Neuronal stem cell (in vitro differentiated cells): ENCODE measurements around the gene DNAJC25.
A peak's percentile ranks its signal among the peaks of the same experiment; 100 is the strongest.

Experiments used
- DNase-seq: peaks from one replicate; pipeline ENCODE4 v3.0.0-alpha.2; 2013; ENCODE audit warnings: low spot score
- H2AFZ ChIP-seq: one replicate; pipeline ENCODE4 v1.6.1; 2013; ENCODE audit warnings: mild to moderate bottlenecking, low read length, inconsistent platforms
- H2AK5ac ChIP-seq: 2 replicates; pipeline ENCODE4 v1.6.1; 2013; ENCODE audit warnings: low read depth, mild to moderate bottlenecking, inconsistent platforms, low read length, moderate library complexity, mixed read lengths
- H2BK120ac ChIP-seq: 2 replicates; pipeline ENCODE4 v1.6.1; 2013; ENCODE audit warnings: low read depth, mild to moderate bottlenecking, inconsistent platforms, low read length, moderate library complexity, mixed read lengths
- H2BK12ac ChIP-seq: one replicate; pipeline ENCODE4 v1.6.1; 2013; ENCODE audit warnings: low read length, inconsistent platforms
- H2BK15ac ChIP-seq: 2 replicates; pipeline ENCODE4 v1.6.1; 2013; ENCODE audit warnings: mild to moderate bottlenecking, low read length, inconsistent platforms, mixed read lengths
- H2BK5ac ChIP-seq: one replicate; pipeline ENCODE4 v1.6.1; 2013; ENCODE audit warnings: inconsistent platforms, mild to moderate bottlenecking, low read length, moderate library complexity
- H3K14ac ChIP-seq: one replicate; pipeline ENCODE4 v1.6.1; 2013; ENCODE audit warnings: low read length, inconsistent platforms
- H3K18ac ChIP-seq: 2 replicates; pipeline ENCODE4 v1.6.1; 2013; ENCODE audit warnings: low read length, inconsistent platforms
- H3K23ac ChIP-seq: 2 replicates; pipeline ENCODE4 v1.6.1; 2013; ENCODE audit warnings: low read depth, mild to moderate bottlenecking, mixed read lengths, low read length, inconsistent platforms; ENCODE audit not compliant: poor library complexity
- H3K27ac ChIP-seq: replicated peaks from 3 replicates; pipeline ENCODE4 v1.5.1; 2013; ENCODE audit warnings: low read length, inconsistent platforms
- H3K27me3 ChIP-seq, 3 experiments: 2 replicates each; pipeline ENCODE4 v1.6.1; 2013; ENCODE audit warnings: low read length in 3 of 3, mild to moderate bottlenecking in 2 of 3, inconsistent platforms in 1 of 3, low read depth in 1 of 3, mixed read lengths in 1 of 3, moderate library complexity in 1 of 3; ENCODE audit not compliant: control insufficient read depth in 3 of 3, insufficient read depth in 3 of 3
- H3K36me3 ChIP-seq, 2 donors: replicated peaks in 1 of 2; 2 replicates each; pipeline ENCODE4 v1.6.1; 2013; ENCODE audit warnings: low read length in 2 of 2; ENCODE audit not compliant: control insufficient read depth in 2 of 2, insufficient read depth in 2 of 2
- H3K4ac ChIP-seq: 2 replicates; pipeline ENCODE4 v1.6.1; 2013; ENCODE audit warnings: inconsistent platforms, mild to moderate bottlenecking, low read length, moderate library complexity
- H3K4me1 ChIP-seq, 2 donors: 1 replicate in 1 of 2; 2 replicates in 1 of 2; pipeline ENCODE4 v1.6.1; 2013; ENCODE audit warnings: low read length in 2 of 2, low read depth in 1 of 2; ENCODE audit not compliant: control insufficient read depth in 2 of 2, insufficient read depth in 1 of 2
- H3K4me2 ChIP-seq: one replicate; pipeline ENCODE4 v1.6.1; 2013; ENCODE audit warnings: mild to moderate bottlenecking, low read length, inconsistent platforms; ENCODE audit not compliant: insufficient read depth, poor library complexity, severe bottlenecking
- H3K4me3 ChIP-seq, 2 donors: 2 replicates each; pipeline ENCODE4 v1.5.1; 2013; ENCODE audit warnings: low read length in 2 of 2, mild to moderate bottlenecking in 2 of 2, inconsistent platforms in 1 of 2, moderate library complexity in 1 of 2
- H3K79me1 ChIP-seq: one replicate; pipeline ENCODE4 v1.6.1; 2013; ENCODE audit warnings: low read depth, mild to moderate bottlenecking, inconsistent platforms, low read length, moderate library complexity
- H3K9ac ChIP-seq: one replicate; pipeline ENCODE4 v1.6.1; 2013; ENCODE audit warnings: mild to moderate bottlenecking, low read depth, low read length, inconsistent platforms; ENCODE audit not compliant: poor library complexity
- H3K9me3 ChIP-seq, 2 donors: replicated peaks in 1 of 2; 2 replicates each; pipeline versions ENCODE3 to v1.6.1; 2013; ENCODE audit warnings: low read length in 2 of 2, mild to moderate bottlenecking in 2 of 2, inconsistent platforms in 1 of 2, low read depth in 1 of 2, mixed read lengths in 1 of 2, moderate library complexity in 1 of 2; ENCODE audit not compliant: control insufficient read depth in 2 of 2, insufficient read depth in 1 of 2
- H4K8ac ChIP-seq: one replicate; pipeline ENCODE4 v1.6.1; 2013; ENCODE audit warnings: low read depth, mild to moderate bottlenecking, inconsistent platforms, low read length, moderate library complexity
- H4K91ac ChIP-seq: one replicate; pipeline ENCODE4 v1.6.1; 2013; ENCODE audit warnings: low read length, low read depth, mild to moderate bottlenecking, inconsistent platforms; ENCODE audit not compliant: poor library complexity
- WGBS, 2 donors: extraction: QIAGEN DNeasy Blood & Tissue Kit; methylation state at CpG; one replicate each; pipeline ENCODE4 v1.1.7; 2013; ENCODE audit warnings: missing lambda C conversion rate in 2 of 2, mixed read lengths in 1 of 2; ENCODE audit not compliant: insufficient read length in 2 of 2, insufficient replicate concordance in 1 of 2; ENCODE audit errors: extremely low coverage in 2 of 2; 5-methylcytosine and 5-hydroxymethylcytosine counted together

Gene DNAJC25

DNA sequence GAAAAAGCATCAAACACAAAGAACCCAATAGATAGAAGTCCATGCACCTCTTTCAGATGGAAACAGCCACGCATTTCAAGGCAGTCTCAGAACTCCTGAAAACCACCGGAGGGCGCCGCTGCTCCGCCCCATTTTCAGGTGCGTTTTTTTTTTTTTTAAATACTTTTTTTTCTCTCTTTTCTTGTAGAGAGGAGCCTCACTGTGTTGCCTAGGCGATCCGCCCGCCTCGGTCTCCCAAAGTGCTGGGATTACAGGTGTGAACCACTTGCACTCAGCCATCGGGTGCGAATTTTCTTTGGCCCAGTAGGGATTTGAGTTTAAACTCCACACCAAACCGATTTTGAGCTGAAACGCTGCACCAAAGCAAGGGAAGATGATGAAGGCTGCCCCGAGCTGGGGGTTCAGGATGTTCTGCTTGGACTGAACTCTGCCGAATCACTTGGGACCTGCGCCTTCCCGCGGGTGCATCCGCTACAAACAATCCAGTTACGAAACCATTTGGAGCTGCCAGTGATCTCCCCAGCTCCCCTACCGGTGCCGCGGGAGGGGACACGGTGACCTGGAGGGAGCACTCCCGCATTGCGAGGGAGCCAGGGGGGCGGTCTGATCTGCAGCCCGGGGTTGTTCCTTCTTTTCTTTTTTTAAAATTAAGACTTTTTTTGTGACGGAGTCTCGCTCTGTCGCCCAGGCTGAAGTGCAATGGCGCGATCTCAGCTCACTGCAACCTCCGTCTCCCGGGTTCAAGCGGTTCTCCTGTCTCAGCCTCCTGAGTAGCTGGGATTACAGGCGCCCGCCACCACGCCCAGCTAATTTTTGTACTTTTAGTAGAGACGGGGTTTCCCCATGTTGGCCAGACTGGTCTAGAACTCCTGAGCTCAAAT, 33.0 kb upstream of the DNAJC25 start:
- WGBS, 2 donors, result no CpG with 5 or more reads among the region's 41 CpGs
- Histone ChIP-seq H3K36me3 (peaks cover 14 to 15% of the 10 kb centered on the region in 2 donors), H2BK120ac (no peak overlapping the region), H2BK15ac (no peak overlapping the region), H4K8ac (no peak overlapping the region), H2BK5ac (no peak overlapping the region), H2AK5ac (no peak overlapping the region), H3K4me2 (peak overlapping the region; percentile 89), H3K4me3 (peak overlapping the region; percentile 61 to 87), H3K79me1 (no peaks in the 10 kb centered on the region), H3K27me3 (peaks cover 0 to 6% (median 0%) of the 10 kb centered on the region in 3 experiments), H3K18ac (peak overlapping the region; percentile 96), H3K14ac (no peak overlapping the region), H2AFZ (peak overlapping the region; percentile 87), H3K9ac (peak overlapping the region; percentile 52), H3K9me3 (no peaks in the 10 kb centered on the region), H3K4ac (no peak overlapping the region), H3K27ac (no peak overlapping the region), H2BK12ac (no peak overlapping the region), H3K23ac (no peak overlapping the region), H3K4me1 (peaks cover 0 to 5% of the 10 kb centered on the region in 2 donors), H4K91ac (no peak overlapping the region)
- peak; percentile 49 for DNase-seq

DNA sequence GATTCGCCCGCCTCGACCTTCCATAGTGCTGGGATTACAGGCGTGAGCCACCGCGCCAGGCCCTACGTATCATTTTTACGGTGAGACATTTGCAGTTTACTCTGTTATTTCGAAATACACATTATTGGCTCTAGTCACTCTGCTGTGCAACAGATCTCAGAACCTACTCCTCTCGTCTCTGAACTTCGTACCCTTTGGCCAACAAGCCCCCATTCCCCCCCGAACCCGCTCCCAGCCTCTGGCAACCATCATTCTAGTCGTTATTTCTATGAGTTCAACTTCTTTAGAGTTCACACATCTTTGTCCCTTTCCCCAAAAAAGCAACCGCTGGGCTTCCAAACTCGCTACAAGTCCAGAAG, 32.4 kb upstream of the DNAJC25 start:
- Histone ChIP-seq H2AFZ (peak overlapping the region; percentile 87), H3K14ac (no peak overlapping the region), H2BK15ac (no peak overlapping the region), H2BK12ac (no peak overlapping the region), H3K79me1 (no peaks in the 10 kb centered on the region), H3K23ac (no peak overlapping the region), H3K36me3 (peaks cover 13 to 14% of the 10 kb centered on the region in 2 donors), H3K27ac (no peak overlapping the region), H3K4me3 (peak overlapping the region; percentile 61 to 87), H4K8ac (no peak overlapping the region), H3K4me2 (peak overlapping the region; percentile 89), H3K4ac (no peak overlapping the region), H3K27me3 (peaks cover 0 to 6% (median 0%) of the 10 kb centered on the region in 3 experiments), H2BK5ac (no peak overlapping the region), H2BK120ac (no peak overlapping the region), H4K91ac (no peak overlapping the region), H3K4me1 (peaks cover 0 to 5% of the 10 kb centered on the region in 2 donors), H3K9ac (no peak overlapping the region), H3K18ac (no peak overlapping the region), H2AK5ac (no peak overlapping the region), H3K9me3 (no peaks in the 10 kb centered on the region)
- peak; percentile 23 for DNase-seq
- WGBS, 2 donors, result no CpG with 5 or more reads among the region's 16 CpGs

DNA sequence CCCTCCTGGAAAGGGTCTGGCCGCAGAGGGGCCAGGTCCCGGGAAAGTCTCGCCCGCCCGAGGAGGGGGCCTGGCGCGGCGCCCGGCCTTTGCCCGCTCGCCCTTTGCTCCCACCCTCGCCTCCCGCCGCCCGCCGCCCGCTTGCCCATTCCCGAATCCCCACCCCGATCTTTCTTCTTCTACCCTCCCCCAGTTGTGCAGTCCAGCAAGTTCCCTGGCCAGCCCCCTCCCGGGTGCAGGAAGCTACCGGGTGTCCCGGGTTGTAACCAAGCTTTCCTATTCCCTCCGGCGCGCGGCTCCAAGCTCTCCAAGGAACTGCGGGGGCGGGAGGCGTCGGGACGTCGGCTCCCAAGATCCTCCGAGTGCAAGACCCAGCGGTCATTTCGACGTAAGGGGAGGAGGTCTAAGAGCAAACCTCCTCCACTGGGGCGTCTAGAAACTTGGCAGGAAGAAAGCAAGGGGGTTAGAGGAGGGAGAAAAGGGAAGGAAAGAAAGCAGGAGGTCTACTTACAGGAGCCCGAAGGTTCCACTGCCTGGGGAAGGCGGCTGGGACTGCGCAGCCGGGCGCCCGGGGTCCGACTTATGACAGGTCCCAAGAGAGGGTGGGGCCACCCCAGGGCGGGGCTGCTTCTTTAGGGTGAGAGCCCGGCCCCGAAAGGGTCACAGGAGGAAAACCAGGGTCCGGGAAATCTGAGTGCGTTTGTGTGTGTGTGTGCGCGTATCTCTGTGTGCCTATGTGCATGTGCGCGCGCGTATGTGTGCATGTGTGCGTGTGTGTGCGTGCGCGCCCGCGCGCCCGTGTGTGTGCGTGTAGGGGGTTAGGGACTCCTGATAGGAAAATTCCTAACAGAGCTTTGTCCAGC, 31.8 kb upstream of the DNAJC25 start, which contains the start of gene PTGR1:
TSS of gene PTGR1 (minus strand) at position 556 of the 863 bp plus-strand sequence. CDS start 2,225 bp downstream, outside the sequence.
- DNase-seq, result peak; percentile 71
- H3K4me2 ChIP-seq, result peak within 1 kb of the TSS; percentile 89
- H3K79me1 ChIP-seq, result no peaks in the 10 kb centered on the region
- no peaks in the 10 kb centered on the region for H3K9me3 ChIP-seq
- peak within 1 kb of the TSS; percentile 69 for H3K23ac ChIP-seq
- peak within 1 kb of the TSS; percentile 61 to 87 for H3K4me3 ChIP-seq
- peak within 1 kb of the TSS; percentile 19 for H4K91ac ChIP-seq
- H3K27me3 ChIP-seq, result peaks cover 0 to 6% (median 0%) of the 10 kb centered on the region in 3 experiments
- peak within 1 kb of the TSS; percentile 49 for H3K14ac ChIP-seq
- peak within 1 kb of the TSS; percentile 52 for H4K8ac ChIP-seq
- H3K4ac ChIP-seq, result no peak within 1 kb of the TSS
- H2AK5ac ChIP-seq, result peak within 1 kb of the TSS; percentile 95
- H2BK120ac ChIP-seq, result no peak within 1 kb of the TSS
- peak within 1 kb of the TSS; percentile 68 for H2BK15ac ChIP-seq
- no CpG with 5 or more reads among the region's 64 CpGs for WGBS, 2 donors
- H2AFZ ChIP-seq, result peak within 1 kb of the TSS; percentile 87
- peak within 1 kb of the TSS; percentile 12 for H3K9ac ChIP-seq
- H3K27ac ChIP-seq, result peak within 1 kb of the TSS; percentile 2
- peaks cover 0 to 4% of the 10 kb centered on the region in 2 donors for H3K4me1 ChIP-seq
- peak within 1 kb of the TSS; percentile 72 for H2BK5ac ChIP-seq
- peak within 1 kb of the TSS; percentile 83 for H3K18ac ChIP-seq
- H3K36me3 ChIP-seq, result peaks cover 10 to 13% of the 10 kb centered on the region in 2 donors
- H2BK12ac ChIP-seq, result peak within 1 kb of the TSS; percentile 93
